ENCODE measurements around the gene VRK1.
"Not testable (repeated sequence)": the region's sequence is repeated elsewhere in the genome, so short reads cannot be mapped to it uniquely, and the experiment has no call there.

The VRK1 gene

DNA sequence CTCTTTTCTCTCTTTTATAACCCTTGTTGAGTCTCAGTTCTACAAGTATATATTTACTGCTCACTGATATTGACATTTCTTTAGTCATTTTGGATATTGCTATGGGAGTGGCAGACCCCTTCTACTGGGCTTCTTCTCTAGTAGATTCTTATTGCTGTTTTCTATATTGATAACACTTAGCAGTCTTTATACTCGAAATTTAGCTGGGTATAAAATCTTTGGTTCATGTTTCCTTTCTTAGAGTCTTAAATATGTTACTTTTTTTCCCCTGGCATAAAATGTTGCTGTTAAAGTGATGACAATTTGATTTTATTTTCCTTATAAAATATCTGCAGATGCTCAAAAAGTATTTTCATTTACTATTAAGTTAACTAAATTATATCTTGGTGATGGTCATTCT is 32.6 kb downstream of the VRK1 start:
- no peak for DNase-seq

DNA sequence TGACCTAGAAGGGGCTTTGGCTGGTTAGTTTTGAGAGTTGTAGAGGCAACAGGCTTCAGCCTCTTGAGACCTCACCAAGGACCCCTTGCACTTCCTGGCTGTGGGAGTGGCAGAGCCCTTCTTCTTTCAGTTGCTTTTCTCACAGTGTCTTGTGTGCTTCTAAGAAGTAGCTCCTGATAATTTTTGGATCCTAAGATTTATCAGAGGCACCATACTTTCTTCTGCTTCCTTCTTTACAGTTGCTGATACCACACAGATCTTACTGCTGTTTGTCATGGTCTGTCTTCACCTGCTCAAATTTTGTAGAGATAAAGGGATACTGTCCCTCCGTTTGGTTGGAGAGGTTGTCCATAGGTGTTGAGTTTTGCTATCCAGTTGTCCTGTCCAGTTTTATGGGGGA is 33.8 kb downstream of the VRK1 start:
- DNase-seq, result no peak

DNA sequence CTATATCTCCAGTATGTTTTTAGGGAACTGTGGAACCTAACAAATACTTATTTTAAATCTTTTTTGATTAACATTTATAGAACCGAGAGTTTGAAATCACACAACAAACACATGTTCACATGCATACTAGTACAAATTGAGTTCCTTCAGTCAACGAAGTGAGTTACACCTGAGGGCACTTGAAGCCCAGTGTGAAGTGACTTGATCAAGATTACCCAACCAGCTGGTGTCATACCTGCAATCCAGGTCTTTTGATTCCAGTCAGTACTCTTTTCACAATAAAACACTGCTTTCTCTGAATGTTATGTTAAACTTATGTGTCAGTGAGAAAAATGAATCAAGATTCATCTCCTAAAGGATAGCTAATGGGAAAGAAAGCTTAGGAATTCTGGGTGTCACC is 35.2 kb downstream of the VRK1 start:
- no peak for DNase-seq

DNA sequence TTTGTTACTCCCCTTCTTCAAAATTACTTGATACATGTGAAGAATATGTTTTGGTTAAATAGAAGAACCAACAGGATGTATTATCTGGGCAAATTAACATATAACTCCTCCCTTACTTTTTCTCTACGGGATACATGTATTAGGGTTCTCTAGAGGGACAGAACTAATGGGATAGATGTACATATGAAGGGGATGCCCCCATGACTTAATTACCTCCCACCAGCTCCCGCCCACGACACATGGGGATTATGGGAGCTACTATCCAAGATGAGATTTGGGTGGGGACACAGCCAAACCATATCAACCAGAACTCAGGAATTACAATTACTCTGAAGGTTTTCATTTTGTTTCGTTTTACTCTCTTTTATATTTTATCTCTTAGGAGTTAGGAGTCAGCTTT is 41.3 kb downstream of the VRK1 start:
- DNase-seq, result no peak

DNA sequence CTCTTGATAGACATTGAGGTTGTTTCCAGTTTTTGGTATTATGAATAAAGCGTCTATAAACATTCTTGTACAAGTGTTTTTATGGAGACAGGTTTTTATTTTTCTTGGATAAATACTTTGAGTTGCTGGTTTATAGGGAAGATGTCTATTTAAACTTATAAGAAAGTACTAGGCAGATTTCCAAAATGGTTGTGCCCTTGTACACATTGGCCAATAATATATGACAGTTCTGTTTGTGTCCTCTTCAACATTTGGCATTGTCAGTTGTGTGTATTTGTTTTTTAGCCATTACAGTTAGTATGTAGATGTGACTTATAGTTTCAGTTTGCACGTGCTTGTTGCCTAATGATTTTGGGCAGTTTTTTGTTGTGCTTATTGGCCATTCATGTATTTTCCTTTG is 42.1 kb downstream of the VRK1 start:
- DNase-seq, result no peak

DNA sequence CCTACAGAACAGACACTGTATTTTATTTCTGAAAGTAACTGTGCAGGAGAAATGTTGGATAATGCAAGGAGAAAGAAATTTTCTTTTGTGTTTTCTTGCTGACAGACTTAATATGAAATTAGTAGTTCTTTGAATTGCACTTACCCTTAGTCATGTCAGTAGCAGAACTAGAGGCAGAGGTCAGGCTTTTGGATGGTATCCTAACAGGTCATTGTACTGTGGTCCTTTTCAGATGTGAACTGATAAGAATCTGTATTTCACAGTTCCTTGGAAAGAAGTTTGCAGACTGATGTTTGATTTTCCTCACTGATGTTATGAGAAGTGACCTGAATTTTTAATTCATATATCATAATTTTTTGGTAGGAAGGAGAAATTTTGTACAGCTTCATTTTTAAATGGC is 46.0 kb downstream of the VRK1 start:
- DNase-seq, result no peak

DNA sequence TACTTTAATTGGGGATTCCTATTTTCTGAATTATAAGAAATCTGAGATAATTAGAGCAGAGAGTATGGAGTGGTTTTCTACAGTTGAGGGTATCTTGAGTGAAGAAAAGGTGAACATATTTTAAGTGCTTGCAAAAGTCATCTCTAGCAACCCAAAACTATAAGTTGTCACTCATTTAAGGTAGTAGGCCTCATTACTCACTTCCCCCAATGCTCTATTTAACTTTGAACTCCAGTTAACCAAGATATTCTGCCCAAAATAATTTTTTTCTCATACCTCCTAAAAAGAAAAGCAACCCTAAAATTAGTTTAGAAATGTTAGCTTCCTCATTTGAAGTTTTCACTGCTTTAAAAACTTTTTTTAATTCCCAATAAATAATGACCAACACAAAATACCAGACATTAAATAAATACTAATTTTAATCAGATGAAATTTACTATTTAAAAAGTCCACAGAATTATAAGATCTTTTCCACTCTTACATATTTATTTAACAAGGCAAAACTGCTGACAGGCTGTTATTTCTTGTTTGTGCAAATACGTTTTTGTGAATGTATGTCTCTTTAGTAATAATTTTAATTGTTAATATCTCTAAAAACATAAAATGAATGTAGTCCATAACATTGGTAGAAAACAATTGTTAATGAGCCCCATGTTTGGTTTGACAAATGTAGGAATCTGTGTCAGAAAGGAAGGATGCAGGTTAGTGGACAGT is 47.8 kb downstream of the VRK1 start:
- DNase-seq, result no peak

DNA sequence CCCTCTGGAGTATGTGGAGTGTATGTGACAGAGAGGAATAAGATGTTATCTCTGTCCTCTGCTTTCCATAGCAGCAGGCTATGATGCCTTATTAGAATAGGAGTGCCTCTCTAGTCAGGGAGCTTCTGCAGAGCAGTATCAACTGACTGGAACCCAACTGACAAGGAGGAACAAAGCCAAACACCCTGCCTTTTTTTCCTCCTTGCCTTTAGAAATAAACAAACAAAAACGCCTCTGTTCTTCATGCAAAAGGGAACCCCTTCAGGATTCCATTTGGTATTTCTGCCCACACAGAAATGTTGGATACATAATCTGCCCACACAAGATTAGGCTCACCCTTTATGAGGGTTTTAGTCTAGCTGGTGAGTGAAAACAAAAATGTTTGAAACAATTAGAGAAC is 50.3 kb downstream of the VRK1 start:
- DNase-seq, result no peak

DNA sequence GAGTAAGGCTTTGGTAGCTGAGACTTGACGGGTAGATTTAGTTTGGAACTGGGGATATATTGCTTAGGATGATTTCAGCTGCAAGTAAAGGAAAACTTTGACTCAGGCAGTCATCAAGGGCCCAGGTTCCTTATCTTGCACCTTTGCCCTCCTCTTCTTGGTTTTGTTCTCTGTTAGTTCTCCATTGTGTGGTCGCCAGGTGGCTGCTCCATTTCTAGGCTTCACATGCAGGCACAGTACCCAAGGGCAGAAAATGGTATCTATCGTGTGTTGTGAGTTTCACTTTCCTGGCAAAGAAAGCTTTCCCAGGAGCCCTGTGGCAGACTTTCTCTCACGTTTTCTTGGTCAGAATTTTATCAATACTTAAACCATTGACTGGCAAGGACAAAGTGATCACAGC is 50.8 kb downstream of the VRK1 start:
- DNase-seq, result no peak

DNA sequence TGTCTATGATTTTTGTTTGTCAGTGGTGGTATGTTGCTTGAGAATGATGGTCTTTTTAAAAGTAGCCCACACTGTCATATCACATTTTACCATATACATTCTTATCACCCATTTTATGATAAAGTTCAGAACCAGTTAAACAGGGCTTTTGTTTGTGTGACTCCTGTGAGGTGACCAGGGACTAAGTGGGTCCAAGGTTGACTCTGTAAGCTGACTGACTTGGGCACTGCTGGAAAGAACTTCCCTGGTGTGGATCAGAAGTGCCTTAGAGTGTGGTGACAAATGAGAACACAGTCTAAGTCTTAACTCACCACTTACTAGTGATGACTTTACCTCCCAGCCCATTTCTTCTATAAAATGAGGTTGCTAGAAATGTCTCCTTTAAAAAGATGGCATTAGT is 52.6 kb downstream of the VRK1 start:
- DNase-seq, result no peak

DNA sequence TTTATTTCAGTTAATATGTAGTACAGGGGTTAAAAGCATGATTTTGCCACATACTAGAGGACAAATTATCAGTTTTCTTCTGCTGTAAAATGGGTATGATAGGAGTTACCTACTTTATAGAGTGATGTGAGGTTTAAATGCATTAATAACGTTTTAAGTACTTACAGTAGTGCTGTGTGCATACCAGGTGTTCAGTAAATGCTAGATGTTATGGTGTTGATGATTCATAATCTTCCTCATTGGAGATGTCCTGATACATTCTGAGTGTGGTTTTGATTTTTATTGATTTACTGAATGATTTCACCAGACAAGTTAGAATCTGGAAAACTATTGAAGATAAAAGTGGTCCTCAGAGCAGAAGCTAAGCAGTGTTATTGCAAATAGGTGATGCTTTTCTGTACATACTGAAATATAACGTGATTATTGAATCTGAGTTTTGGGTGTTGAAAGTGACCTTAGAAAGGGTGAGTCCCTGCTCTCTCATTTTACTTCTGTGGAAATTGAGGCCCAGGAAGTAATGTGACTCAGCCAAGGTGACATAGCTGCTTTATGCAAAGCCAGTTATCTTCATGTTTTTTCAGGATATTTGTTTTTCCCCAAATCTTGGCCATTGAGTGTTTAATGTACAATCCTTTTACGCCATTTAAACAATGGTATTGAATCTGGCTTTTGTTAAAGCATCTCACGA is 54.7 kb downstream of the VRK1 start:
- no peak for DNase-seq

DNA sequence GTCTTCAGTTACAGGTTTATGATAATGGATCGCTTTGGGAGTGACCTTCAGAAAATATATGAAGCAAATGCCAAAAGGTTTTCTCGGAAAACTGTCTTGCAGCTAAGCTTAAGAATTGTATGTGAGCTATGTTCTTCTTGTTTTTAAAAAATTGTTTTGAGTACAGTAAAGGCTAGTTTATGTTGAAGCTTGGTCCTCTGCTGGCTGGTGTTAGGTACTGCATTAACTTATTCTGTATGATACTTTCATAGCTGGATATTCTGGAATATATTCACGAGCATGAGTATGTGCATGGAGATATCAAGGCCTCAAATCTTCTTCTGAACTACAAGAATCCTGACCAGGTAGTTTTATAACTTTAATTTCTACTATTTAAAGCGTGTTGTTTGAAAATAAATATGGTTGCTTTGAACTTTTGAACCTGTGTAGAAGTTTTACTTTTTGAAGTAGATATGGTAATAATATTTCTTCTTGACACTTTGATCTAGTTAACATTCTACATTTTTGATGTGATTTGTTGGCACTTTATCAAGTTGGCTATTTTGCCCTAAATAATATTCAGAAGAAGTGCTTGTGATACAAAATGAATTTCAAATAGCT is 55.7 kb downstream of the VRK1 start:
- DNase-seq, result no peak

DNA sequence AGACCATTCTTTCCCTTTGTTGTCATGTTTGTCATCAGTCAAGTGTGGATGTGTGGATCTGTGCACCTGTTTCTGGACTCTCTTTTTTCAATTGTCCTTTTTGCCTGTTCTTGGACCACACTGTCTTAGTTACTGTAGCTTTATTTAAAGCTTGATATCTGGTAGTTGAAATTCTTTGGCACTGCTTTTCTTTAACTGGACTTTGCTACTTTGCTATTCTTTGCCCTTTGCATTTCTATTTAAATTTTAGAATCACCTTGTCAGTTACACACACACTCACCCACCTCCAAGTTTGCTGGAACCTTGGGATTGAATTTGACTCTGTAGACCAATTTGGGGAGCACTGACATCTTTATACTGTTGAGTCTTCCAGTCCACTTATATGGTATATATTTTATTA is 61.5 kb downstream of the VRK1 start:
- DNase-seq, result no peak

DNA sequence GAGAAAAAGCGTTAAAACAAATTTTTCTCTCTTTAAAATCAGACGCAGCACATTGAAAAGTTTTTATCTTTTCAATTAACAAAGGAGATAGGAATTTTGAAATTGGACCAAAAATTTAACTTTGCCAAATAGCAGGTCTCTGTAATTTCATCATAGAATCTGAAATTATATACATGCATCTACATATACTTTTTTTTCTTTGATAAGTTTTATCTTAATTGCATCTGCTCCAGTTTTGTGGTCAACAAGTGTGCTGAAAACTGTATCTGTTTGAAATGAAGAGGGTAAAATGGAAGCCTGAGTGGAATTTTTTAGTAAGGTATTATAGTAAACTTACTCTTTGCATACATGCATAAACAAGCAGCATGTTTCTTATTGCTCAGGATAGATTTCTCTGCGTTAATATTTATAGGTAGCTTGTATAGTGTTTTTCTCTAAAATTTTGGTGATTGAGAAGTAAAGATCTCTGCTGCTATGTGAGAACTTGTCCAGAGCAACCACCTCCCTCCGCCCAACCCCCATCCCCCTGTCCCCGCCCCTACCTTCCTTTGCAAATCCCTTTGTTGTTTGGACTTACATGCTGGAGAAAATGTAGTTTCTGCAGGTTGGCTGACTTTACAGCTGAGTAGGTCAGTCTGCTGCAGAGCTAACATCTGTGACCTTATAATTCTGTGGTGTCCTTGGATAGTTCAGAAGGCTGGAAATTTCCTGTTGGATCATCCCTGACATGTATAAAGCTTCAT is 64.6 kb downstream of the VRK1 start:
- DNase-seq, result no peak

DNA sequence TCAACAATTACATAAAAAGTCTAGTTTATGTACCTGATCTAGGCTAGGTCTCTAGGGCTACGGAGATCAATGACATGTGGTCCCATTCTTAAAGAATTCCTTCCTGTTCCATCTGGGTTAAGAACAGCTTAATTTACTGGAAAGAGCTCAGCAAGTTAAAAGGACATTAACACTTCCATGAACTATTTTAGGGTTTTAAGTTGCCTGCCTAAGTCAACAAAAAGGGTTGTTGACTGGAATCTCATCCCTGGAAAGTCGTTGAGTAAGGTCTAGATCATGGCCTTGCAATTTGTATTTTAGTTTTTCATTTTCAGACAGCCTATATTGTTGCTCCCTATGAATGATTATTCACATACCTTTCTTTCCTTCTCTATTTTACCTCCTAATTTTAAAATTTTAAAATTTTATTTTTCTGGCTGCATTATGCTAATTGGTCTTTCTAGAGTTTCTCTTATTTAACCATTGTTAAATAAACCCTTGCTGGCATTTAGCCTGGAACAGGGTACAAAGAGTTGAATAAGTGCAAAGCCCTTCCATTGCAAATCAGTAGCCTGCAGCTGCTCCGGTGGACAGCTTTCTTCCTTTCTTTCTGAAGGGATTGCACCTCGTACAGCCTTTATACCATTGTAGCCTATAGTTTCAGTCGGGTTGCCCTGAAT is 66.3 kb downstream of the VRK1 start:
- no peak for DNase-seq

DNA sequence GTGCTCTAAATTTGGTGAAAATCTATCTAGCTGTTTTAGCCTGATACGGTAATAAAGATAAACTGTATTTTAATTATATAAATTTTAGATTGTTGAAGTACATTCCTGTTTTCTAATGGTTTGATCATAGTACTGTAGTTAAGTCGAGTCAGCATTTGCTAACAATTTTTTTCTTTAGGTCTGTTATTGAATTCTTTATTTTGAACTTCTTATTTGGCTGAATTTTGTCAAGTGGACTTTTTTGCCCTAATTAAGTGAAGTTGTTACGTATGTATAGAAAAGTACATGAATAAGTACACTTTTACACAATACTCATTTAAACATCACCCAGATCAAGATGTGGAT is 66.8 kb downstream of the VRK1 start:
- no peak for DNase-seq

DNA sequence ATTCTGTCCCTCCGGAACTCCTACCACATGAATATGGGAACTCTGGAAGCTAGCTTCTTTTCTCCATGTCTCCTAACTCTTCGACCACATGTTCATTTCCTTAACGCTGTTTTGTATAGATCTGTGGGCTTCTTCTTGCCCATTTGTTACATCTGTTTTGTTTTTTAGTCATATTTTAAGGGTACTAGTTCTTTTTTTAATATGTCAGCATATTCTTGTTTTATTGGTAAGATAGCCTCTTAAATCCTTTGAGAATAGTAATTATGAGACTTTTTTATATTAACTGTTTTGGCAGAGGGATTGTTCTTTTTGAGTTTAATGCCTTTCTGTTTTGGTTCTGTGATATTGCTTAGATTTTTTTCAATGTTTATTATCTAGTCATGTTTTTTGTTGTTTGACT is 70.5 kb downstream of the VRK1 start:
- DNase-seq, result no peak

DNA sequence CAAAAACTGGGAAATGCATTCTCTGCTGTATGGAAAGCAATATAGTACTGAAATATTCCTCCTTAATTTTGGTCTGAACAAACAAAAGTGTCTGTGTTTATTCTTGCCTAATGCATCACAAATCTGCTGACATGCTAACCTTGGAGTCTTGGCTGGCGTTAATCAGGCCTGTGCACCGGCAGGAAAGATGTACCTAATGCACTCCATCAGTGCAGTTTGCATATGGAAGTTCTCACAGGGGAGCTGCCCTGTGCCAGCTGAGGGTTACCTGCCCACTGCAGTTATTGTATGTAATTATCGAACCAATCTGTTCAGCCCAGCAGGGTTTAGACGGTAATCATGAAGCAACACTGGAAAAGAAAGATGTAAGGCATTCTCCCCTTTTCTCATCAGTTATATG is 76.9 kb downstream of the VRK1 start:
- DNase-seq, result no peak

DNA sequence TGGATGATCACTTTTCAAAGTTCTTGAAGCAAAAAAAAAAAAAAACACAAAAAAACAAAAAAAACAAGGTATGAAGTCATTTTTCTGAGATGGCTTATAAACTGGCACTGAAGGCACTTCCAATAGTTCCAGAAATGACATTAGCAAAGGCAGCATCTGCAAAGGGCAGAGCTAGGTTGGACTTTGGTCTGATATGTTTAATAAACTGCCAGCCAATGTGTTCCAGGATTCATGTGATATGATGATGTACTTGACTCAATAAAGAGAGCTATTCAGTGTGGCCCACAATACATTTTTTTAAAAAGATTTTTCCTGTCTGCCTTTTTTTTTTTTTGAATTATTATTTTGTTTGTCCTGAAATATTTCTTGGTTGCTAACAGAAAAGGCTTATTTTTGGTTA is 79.6 kb downstream of the VRK1 start:
- no peak for DNase-seq

DNA sequence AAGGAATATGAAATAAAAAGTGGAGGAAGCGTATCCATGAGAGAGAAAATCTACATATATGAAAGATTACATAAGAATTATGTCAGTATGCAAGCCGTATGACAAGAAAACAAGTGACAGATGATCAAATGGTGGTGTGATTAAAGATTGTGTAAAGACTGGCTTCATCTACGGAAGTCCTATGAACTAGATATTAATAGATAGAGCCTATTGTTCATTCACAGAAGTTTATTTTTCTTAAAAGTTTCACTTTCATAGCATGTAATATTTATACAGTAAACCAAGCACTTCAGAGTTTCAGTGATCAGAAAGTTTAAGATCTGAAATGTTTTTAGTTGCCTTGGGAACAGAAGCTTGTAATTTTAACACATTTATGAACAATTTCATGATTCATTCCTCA is 84.5 kb downstream of the VRK1 start:
- no peak for DNase-seq

DNA sequence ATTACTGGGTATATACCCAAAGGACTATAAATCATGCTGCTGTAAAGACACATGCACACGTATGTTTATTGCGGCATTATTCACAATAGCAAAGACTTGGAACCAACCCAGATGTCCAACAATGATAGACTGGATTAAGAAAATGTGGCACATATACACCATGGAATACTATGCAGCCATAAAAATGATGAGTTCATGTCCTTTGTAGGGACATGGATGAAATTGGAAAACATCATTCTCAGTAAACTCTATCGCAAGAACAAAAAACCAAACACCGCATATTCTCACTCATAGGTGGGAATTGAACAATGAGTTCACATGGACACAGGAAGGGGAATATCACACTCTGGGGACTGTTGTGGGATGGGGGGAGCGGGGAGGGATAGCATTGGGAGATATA is 86.8 kb downstream of the VRK1 start:
- DNase-seq, result not testable (repeated sequence)

DNA sequence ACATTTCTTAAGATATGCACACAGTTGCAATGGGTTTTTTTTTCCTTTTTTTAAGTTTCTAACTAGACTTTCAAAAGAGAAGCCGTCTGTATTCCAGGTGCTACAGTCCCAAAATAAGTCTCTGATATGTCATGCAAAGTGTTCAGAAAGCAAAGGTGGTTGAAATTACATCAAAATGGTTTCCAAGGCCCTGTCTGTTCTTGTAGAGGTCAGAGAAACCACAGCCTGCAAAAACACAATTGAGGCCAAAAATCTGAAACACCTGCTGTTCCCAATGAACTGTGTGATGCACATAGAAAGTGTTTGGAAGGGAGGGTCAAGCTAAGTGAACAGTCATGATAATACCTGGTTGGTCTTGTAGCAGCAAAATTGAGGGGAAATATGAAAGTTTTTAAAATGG is 91.0 kb downstream of the VRK1 start:
- no peak for DNase-seq

DNA sequence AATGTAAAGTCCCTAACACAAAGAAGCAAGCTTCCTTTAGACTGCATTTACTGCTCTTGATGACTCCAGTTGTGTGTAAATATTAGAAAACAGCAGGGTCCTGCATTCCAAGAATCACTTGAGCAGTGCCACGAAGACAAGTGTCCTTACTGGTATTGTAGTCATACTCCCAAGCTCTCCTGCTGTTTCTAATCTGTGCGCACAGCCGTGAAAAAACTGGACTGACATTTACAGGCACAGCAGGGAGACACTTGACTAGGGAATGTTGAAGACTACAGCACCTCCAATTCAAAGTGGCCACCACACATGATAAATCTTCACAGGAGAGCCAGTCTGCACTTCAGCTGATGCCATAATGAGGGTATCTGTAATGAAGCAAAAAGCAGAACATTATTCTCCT is 91.4 kb downstream of the VRK1 start:
- DNase-seq, result no peak

DNA sequence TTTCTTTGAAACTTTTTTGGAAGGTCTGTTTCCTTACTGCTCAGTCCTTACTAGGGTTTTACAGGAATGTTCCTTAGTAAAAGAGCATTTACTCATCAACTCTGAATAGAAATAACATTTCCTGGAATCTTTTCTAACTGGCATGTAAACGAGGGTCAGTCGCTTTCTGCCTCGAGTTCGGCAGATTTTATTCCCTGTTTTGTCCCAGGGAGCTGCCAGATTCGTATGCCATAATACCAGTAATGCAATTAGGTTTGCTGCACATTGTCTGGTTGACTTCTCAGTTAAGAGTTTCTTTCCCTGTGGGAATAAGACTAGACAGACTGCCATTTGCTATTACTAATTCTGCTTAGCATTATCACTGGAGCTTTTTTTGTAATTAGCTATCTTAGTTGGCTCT is 91.9 kb downstream of the VRK1 start:
- no peak for DNase-seq

Measured in activated CD4-positive, alpha-beta T cell treated with anti-CD3 and anti-CD28 coated beads, Interleukin-2, amount 50 U/mL, for 4 hours (primary cell).